Measurements from ENCODE around the gene ASIC3. TPM values are rescaled to one million over a fixed set of nuclear protein-coding genes. Genes with fewer than 3 reads are reported as not detected.

ASIC3 gene
- polyA plus RNA-seq, 2 of the 4 experiments (the other 2 are of a cell fraction): 4.1 to 9.8 TPM

DNA sequence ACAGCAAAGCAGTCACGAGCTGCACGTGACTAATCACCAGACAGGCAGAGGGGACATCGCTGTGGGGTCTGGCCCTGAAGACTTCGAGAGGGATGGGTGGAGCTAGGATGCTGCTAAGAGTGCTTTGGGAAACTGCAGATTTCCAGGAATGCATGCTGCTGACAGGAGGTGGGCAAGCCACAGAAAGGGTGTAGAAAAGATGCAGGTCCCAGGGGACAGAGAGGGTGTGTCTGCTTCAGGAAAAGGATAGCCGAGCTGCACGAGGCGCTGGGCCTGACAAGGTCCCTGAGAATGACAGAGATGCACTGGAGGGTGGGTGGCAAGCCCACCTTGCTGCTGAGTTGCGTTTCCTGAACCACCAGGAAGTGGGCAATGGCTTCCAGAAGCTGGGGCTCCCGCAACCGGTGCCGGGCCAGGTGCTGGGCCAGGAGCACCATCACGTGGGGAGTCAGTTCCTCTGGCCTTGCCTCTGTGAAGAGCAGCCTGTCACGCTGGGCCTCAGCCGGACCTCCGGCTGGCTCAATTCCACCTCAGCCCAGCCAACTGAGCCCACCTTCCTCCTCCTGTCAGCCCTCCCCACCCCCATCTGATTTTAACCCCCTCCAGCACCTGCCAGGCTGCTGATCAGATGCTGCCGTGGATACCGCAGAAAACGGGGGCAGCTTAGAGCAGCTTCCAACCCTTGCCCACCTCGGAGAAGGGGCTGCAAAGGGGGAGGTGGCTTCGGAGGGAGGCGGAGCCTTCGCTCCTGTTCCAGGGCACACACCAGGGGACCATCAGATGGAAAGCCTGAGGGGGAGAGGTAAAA is 30.1 kb downstream of the ASIC3 start:
- CTCF ChIA-PET: interaction anchor here (0.7 to 27.1 kb wide), 5 partner anchors 9 to 50 kb away, joined by 4 to 412 read pairs (median 21); partner anchors contain the start of gene ABCB8
- no peak for DNase-seq (ENCODE audit: low read depth in 1 of 2, low spot score in 1 of 2)

More for the DNA sequence above, 30.1 kb downstream of the ASIC3 start:
- TF ChIP-seq EP300 (IDR thresholded peaks at IDR 0.05) (no peak), PBX3 (IDR thresholded peaks at IDR 0.05) (0 out of 2 replicates have a peak, but pooled peaks have one; percentile 5), HES2 (IDR thresholded peaks at IDR 0.05) (no peak), CHD2 (IDR thresholded peaks at IDR 0.05; ENCODE audit: low read length, partially characterized antibody) (no peak), SMC3 (IDR thresholded peaks at IDR 0.05) (no peak), HOXB5 (CRISPR knock-in tag; IDR thresholded peaks at IDR 0.05) (no peak), SREBF2 (IDR thresholded peaks at IDR 0.05) (no peak), REST (IDR thresholded peaks at IDR 0.05) (no peak), JUNB (IDR thresholded peaks at IDR 0.05) (no peak), CBX8 (IDR thresholded peaks at IDR 0.05) (no peak)
- TF ChIP-seq, protein P1, sequence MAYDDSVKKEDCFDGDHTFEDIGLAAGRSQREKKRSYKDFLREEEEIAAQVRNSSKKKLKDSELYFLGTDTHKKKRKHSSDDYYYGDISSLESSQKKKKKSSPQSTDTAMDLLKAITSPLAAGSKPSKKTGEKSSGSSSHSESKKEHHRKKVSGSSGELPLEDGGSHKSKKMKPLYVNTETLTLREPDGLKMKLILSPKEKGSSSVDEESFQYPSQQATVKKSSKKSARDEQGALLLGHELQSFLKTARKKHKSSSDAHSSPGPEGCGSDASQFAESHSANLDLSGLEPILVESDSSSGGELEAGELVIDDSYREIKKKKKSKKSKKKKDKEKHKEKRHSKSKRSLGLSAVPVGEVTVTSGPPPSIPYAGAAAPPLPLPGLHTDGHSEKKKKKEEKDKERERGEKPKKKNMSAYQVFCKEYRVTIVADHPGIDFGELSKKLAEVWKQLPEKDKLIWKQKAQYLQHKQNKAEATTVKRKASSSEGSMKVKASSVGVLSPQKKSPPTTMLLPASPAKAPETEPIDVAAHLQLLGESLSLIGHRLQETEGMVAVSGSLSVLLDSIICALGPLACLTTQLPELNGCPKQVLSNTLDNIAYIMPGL (CRISPR knock-in tag; IDR thresholded peaks at IDR 0.05; ENCODE audit: borderline replicate concordance): no peak
- TF ChIP-seq, protein P2, sequence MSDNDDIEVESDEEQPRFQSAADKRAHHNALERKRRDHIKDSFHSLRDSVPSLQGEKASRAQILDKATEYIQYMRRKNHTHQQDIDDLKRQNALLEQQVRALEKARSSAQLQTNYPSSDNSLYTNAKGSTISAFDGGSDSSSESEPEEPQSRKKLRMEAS (IDR thresholded peaks at IDR 0.05): 0 out of 2 replicates have a peak, but pooled peaks have one; percentile 28
- ATAC-seq: no peak
- peaks cover 50% of the 10 kb centered on the region for H3K4me1 ChIP-seq
- WGBS (ENCODE audit: missing lambda C conversion rate): 78% methylated on average over 22 of the region's 22 CpGs
- no peaks in the 10 kb centered on the region for H3K9me3 ChIP-seq
- no peak overlapping the region for H3K4me3 ChIP-seq
- no peak for FAIRE-seq
- H3K27ac ChIP-seq: no peak overlapping the region; a peak in 1 of 6 replicates
- H3K4me2 ChIP-seq: peak overlapping the region; percentile 95; the same call in 1 of the 3 replicates
- POLR2A ChIA-PET: interaction anchor here (3.7 kb wide), 1 partner anchor 16 kb away, joined by 20 read pairs; no protein-coding TSS in a partner anchor

All from A549 (cell line).